ENCODE measurements around the gene DCP1B. TPM values are rescaled to one million over a fixed set of nuclear protein-coding genes. Genes with fewer than 3 reads are reported as not detected.

The DCP1B gene
- total RNA-seq, 1 experiment from 2014 or later: 4.8 TPM

- peaks cover 20% of the 10 kb centered on the region for H3K27me3 ChIP-seq (ENCODE audit: control insufficient read depth, insufficient read depth, low read length)
- no peak overlapping the region for H3K27ac ChIP-seq (ENCODE audit: low read length)
- no peak overlapping the region for H3K4me3 ChIP-seq (ENCODE audit: low read depth in 2 of 2, low read length in 2 of 2)
- BruUV-seq (replicated peaks): no TSS peak
- in situ Hi-C loops (cut with HindIII; ENCODE audit: low pct_unique_long_range_greater_than_20kb, low sequenced_read_pairs) (no loop called here), intact Hi-C loops (cut with micrococcal nuclease; ENCODE audit: unreplicated experiment) (no loop called here)
- no peak for TF ChIP-seq TCF7L2 (IDR thresholded peaks at IDR 0.05; ENCODE audit: low read depth, low read length)
- no peak for TF ChIP-seq POLR2AphosphoS5 (IDR thresholded peaks at IDR 0.05; ENCODE audit: low read depth, low read length)
- TF ChIP-seq REST (IDR thresholded peaks at IDR 0.05; ENCODE audit: insufficient read depth in 1 of 2, low read depth in 2 of 2, low read length in 1 of 2): no peak
- no peak for TF ChIP-seq CTCF (IDR thresholded peaks at IDR 0.05)
- TF ChIP-seq SIN3A (IDR thresholded peaks at IDR 0.05; ENCODE audit: borderline replicate concordance, insufficient read depth, low read depth, low read length): no peak
- ChIA-PET CTCF (no interaction called here), POLR2A (no interaction called here)
- H3K9me3 ChIP-seq (ENCODE audit: control insufficient read depth, insufficient read depth, low read depth, low read length): no peaks in the 10 kb centered on the region
- H3K36me3 ChIP-seq (ENCODE audit: control insufficient read depth, insufficient read depth, low read length): no peaks in the 10 kb centered on the region
- ATAC-seq: no peak
- no peaks in the 10 kb centered on the region; the same call in 1 of the 2 replicates for H3K4me1 ChIP-seq (ENCODE audit: control insufficient read depth, insufficient read depth, low read length)
- no peak for DNase-seq (ENCODE audit: low read depth, low spot score)
Observed at GRCh38 chr12:2029851-2030250, 25.6 kb upstream of the DCP1B start.

GRCh38 chr12:2027351-2027750 is 23.1 kb upstream of the DCP1B start:
- H3K27me3 ChIP-seq (ENCODE audit: control insufficient read depth, insufficient read depth, low read length): peaks cover 11% of the 10 kb centered on the region
- BruUV-seq (replicated peaks): no TSS peak
- in situ Hi-C loops (cut with HindIII; ENCODE audit: low pct_unique_long_range_greater_than_20kb, low sequenced_read_pairs): no loop called here

More at GRCh38 chr12:2027351-2027750, 23.1 kb upstream of the DCP1B start:
- Histone ChIP-seq H3K9me3 (ENCODE audit: control insufficient read depth, insufficient read depth, low read depth, low read length) (no peaks in the 10 kb centered on the region), H3K4me3 (ENCODE audit: low read depth in 2 of 2, low read length in 2 of 2) (no peak overlapping the region), H3K27ac (ENCODE audit: low read length) (no peak overlapping the region), H3K36me3 (ENCODE audit: control insufficient read depth, insufficient read depth, low read length) (no peaks in the 10 kb centered on the region), H3K4me1 (ENCODE audit: control insufficient read depth, insufficient read depth, low read length) (no peaks in the 10 kb centered on the region)
- DNase-seq (ENCODE audit: low read depth, low spot score) (no peak), ATAC-seq (no peak)
- intact Hi-C loops (cut with micrococcal nuclease; ENCODE audit: unreplicated experiment): no loop called here
- ChIA-PET POLR2A (no interaction called here), CTCF (no interaction called here)
- no peak for TF ChIP-seq SIN3A (IDR thresholded peaks at IDR 0.05; ENCODE audit: borderline replicate concordance, insufficient read depth, low read depth, low read length)
- no peak for TF ChIP-seq TCF7L2 (IDR thresholded peaks at IDR 0.05; ENCODE audit: low read depth, low read length)
- TF ChIP-seq REST (IDR thresholded peaks at IDR 0.05; ENCODE audit: insufficient read depth in 1 of 2, low read depth in 2 of 2, low read length in 1 of 2): no peak
- no peak for TF ChIP-seq CTCF (IDR thresholded peaks at IDR 0.05)
